ENCODE measurements around the gene CELSR1.
A peak's percentile ranks its signal among the peaks of the same experiment; 100 is the strongest.

Gene CELSR1

GRCh38 chr22:46537225-46537945 lies at the start of gene CELSR1:
TSS of gene CELSR1 (minus strand) at chr22:46537620. CDS start at chr22:46537170, 450 bp downstream.
- DNase-seq, result no peak

- DNase-seq, result no peak
These were observed 49.6 kb upstream of the CELSR1 start for GRCh38 chr22:46587061-46587460.

GRCh38 chr22:46586531-46587011 lies 49.2 kb upstream of the CELSR1 start:
- DNase-seq, result no peak

GRCh38 chr22:46586123-46586519 lies 48.7 kb upstream of the CELSR1 start:
- DNase-seq, result no peak

GRCh38 chr22:46585340-46586122 lies 48.1 kb upstream of the CELSR1 start:
- DNase-seq, result no peak

GRCh38 chr22:46584081-46584921 lies 46.9 kb upstream of the CELSR1 start:
- no peak for DNase-seq

GRCh38 chr22:46583571-46583970 lies 46.2 kb upstream of the CELSR1 start:
- no peak for DNase-seq

- no peak for DNase-seq
These were observed 45.0 kb upstream of the CELSR1 start for GRCh38 chr22:46582281-46582933.

- DNase-seq, result no peak
These were observed 44.3 kb upstream of the CELSR1 start for GRCh38 chr22:46581538-46582244.

GRCh38 chr22:46580940-46581537 lies 43.6 kb upstream of the CELSR1 start:
- no peak for DNase-seq

- DNase-seq, result no peak
These were observed 42.5 kb upstream of the CELSR1 start for GRCh38 chr22:46579751-46580449.

- peak in 1 of 2 donors; percentile 13 for DNase-seq
These were observed 41.6 kb upstream of the CELSR1 start for GRCh38 chr22:46578824-46579561.

- DNase-seq, result no peak
These were observed 40.9 kb upstream of the CELSR1 start for GRCh38 chr22:46578251-46578823.

GRCh38 chr22:46577368-46578249 lies 40.2 kb upstream of the CELSR1 start:
- no peak for DNase-seq

- DNase-seq, result no peak
These were observed 39.3 kb upstream of the CELSR1 start for GRCh38 chr22:46576556-46577367.

GRCh38 chr22:46575911-46576555 lies 38.6 kb upstream of the CELSR1 start:
- DNase-seq, result no peak
